GM15510 (cell line): Measurements from ENCODE around the gene MAL.

Experiments used
- POLR2A ChIP-seq: IDR thresholded peaks from 3 replicates; pipeline ENCODE4 v1.6.1; 2011; ENCODE audit warnings: borderline replicate concordance; ENCODE audit not compliant: insufficient read length; ENCODE audit errors: extremely low read depth

MAL gene

GRCh38 chr2:95046371-95047112 is 21.0 kb downstream of the MAL start:
- no peak for TF ChIP-seq POLR2A

GRCh38 chr2:95047629-95048510 is 22.4 kb downstream of the MAL start:
- TF ChIP-seq POLR2A: no peak

GRCh38 chr2:95048825-95049682 is 23.5 kb downstream of the MAL start:
- no peak for TF ChIP-seq POLR2A

GRCh38 chr2:95049683-95049955 is 24.1 kb downstream of the MAL start:
- no peak for TF ChIP-seq POLR2A

- TF ChIP-seq POLR2A: no peak
These were observed 24.5 kb downstream of the MAL start for GRCh38 chr2:95049961-95050360.

GRCh38 chr2:95050385-95051300 is 25.1 kb downstream of the MAL start:
- no peak for TF ChIP-seq POLR2A

- TF ChIP-seq POLR2A: no peak
These were observed 26.1 kb downstream of the MAL start for GRCh38 chr2:95051626-95052025.

GRCh38 chr2:95052307-95052706 is 26.8 kb downstream of the MAL start:
- TF ChIP-seq POLR2A: no peak

GRCh38 chr2:95052804-95053479 is 27.4 kb downstream of the MAL start:
- TF ChIP-seq POLR2A: no peak

GRCh38 chr2:95053543-95053942 is 28.0 kb downstream of the MAL start:
- TF ChIP-seq POLR2A: no peak

GRCh38 chr2:95054016-95054415 is 28.5 kb downstream of the MAL start:
- no peak for TF ChIP-seq POLR2A

GRCh38 chr2:95055262-95055661 is 29.8 kb downstream of the MAL start:
- no peak for TF ChIP-seq POLR2A

GRCh38 chr2:95056044-95056443 is 30.5 kb downstream of the MAL start:
- no peak for TF ChIP-seq POLR2A
